Sigmoid colon (tissue), 7 donors: ENCODE data around the gene ITM2B. TPM values are rescaled to one million over a fixed set of nuclear protein-coding genes. Genes with fewer than 3 reads are reported as not detected.

Source experiments
- DNase-seq: peaks from one replicate; pipeline ENCODE4 v3.0.0-alpha.2; 2019
- H3K27ac ChIP-seq, 4 donors: fragments of 200-600 bp; sonication (generic); one replicate each; pipeline ENCODE4 v1.5.1; 2016 to 2019; ENCODE audit warnings: mild to moderate bottlenecking in 1 of 4
- H3K27me3 ChIP-seq, 3 donors: fragments of 200-600 bp; sonication (generic); one replicate each; pipeline ENCODE4 v1.5.1; 2019; ENCODE audit warnings: mild to moderate bottlenecking in 1 of 3
- H3K36me3 ChIP-seq, 4 donors: fragments of 200-600 bp; sonication (generic); one replicate each; pipeline ENCODE4 v1.5.1; 2016 to 2019
- H3K4me1 ChIP-seq, 4 donors: fragments of 200-600 bp; sonication (generic); one replicate each; pipeline ENCODE4 v1.5.1; 2017 to 2019
- H3K4me3 ChIP-seq, 4 donors: fragments of 200-600 bp; sonication (generic); one replicate each; pipeline ENCODE4 v1.5.1; 2017 to 2019; ENCODE audit warnings: mild to moderate bottlenecking in 2 of 4, moderate library complexity in 1 of 4
- H3K9me3 ChIP-seq, 4 donors: fragments of 200-600 bp in 3 of 4; sonication (generic) in 3 of 4; one replicate each; pipeline versions ENCODE4 v1.5.1 to v1.6.1; 2013 to 2019
- EP300 ChIP-seq, 4 donors: sonication (generic); formaldehyde crosslinking; IDR thresholded peaks; one replicate each; pipeline ENCODE4 v1.6.1; 2017; ENCODE audit warnings: antibody characterized with exemption in 4 of 4
- POLR2A ChIP-seq, 2 donors: fragments of 450-650 bp; IDR thresholded peaks; one replicate each; pipeline ENCODE4 v1.6.1; 2016; ENCODE audit warnings: antibody characterized with exemption in 2 of 2, mild to moderate bottlenecking in 2 of 2, moderate library complexity in 2 of 2
- POLR2AphosphoS5 ChIP-seq, 4 donors: sonication (generic); formaldehyde crosslinking; IDR thresholded peaks; one replicate each; pipeline ENCODE4 v1.6.1; 2017; ENCODE audit warnings: antibody characterized with exemption in 4 of 4
- WGBS, 2 donors: extraction: QIAGEN DNeasy Blood & Tissue Kit; methylation state at CpG; one replicate each; pipeline ENCODE4 v1.1.7; 2013; 5-methylcytosine and 5-hydroxymethylcytosine counted together
- intact Hi-C: fragments of 100-400 bp; cut with DNase I; formaldehyde crosslinking; loops from one replicate; pipeline ENCODE4 v1.15.1; 2023
- polyA plus RNA-seq, 3 donors: library from polyadenylated mRNA; stranded (reverse); fragments of 200-250 nt; gene quantifications; one replicate each; pipeline ENCODE4 v1.2.3, GENCODE V29; 2013
- total RNA-seq, 4 donors: library from RNA; depleted of rRNA; stranded (reverse); fragments of >200 nt; gene quantifications; one replicate each; pipeline ENCODE4 v1.1.0, GENCODE V29; 2016
- TF ChIP-seq, protein P1 (sequence below), 4 experiments: fragments of 450-650 bp in 3 of 4; fragments of 200-600 bp in 1 of 4; IDR thresholded peaks; one replicate each; pipeline ENCODE4 v1.5.1; 2016 to 2019; ENCODE audit warnings: antibody characterized with exemption in 4 of 4, mild to moderate bottlenecking in 3 of 4, moderate library complexity in 2 of 4
- donor health status: healthy with polysubstance abuse.
- donor health status: Bipolar disorder and iron deficiency.
- donor health status: healthy.

The ITM2B gene
- total and polyA plus RNA-seq, 7 donors, result 147 to 478 (median 285) TPM

DNA sequence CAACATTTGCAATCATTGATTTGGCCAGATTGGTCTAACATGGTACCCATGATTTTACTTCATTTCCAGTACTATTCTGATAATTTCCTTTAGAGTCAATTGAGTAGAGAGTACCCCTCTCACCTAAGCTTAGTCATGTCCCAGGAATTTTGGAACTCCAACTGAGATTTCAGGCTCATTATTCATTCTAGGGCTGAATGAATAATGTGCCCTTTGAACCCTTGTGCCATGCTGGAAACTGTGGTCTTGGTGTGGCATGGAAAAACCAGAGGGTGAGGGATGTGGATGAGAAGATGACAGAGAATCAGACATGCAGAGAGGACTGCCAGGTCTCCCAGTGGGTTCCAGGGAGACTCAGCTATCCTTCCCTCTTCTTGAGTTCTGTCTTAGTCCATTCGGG is 30.2 kb downstream of the ITM2B start:
- Histone ChIP-seq H3K27me3 (no peaks in the 10 kb centered on the region), H3K4me1 (peaks cover 0 to 6% (median 2%) of the 10 kb centered on the region in 4 donors), H3K4me3 (no peak overlapping the region), H3K27ac (no peak overlapping the region), H3K36me3 (peaks cover 0 to 79% (median 31%) of the 10 kb centered on the region in 4 donors), H3K9me3 (no peaks in the 10 kb centered on the region)
- DNase-seq, result no peak
- 98 to 100% methylated on average over 1 of the region's 1 CpG for WGBS, 2 donors
- TF ChIP-seq, protein P1, sequence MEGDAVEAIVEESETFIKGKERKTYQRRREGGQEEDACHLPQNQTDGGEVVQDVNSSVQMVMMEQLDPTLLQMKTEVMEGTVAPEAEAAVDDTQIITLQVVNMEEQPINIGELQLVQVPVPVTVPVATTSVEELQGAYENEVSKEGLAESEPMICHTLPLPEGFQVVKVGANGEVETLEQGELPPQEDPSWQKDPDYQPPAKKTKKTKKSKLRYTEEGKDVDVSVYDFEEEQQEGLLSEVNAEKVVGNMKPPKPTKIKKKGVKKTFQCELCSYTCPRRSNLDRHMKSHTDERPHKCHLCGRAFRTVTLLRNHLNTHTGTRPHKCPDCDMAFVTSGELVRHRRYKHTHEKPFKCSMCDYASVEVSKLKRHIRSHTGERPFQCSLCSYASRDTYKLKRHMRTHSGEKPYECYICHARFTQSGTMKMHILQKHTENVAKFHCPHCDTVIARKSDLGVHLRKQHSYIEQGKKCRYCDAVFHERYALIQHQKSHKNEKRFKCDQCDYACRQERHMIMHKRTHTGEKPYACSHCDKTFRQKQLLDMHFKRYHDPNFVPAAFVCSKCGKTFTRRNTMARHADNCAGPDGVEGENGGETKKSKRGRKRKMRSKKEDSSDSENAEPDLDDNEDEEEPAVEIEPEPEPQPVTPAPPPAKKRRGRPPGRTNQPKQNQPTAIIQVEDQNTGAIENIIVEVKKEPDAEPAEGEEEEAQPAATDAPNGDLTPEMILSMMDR (IDR thresholded peaks at IDR 0.05), result no peak
- TF ChIP-seq POLR2A (IDR thresholded peaks at IDR 0.05) (no peak), POLR2AphosphoS5 (IDR thresholded peaks at IDR 0.05) (no peak), EP300 (IDR thresholded peaks at IDR 0.05) (no peak)
- intact Hi-C loops, result no loop called here

DNA sequence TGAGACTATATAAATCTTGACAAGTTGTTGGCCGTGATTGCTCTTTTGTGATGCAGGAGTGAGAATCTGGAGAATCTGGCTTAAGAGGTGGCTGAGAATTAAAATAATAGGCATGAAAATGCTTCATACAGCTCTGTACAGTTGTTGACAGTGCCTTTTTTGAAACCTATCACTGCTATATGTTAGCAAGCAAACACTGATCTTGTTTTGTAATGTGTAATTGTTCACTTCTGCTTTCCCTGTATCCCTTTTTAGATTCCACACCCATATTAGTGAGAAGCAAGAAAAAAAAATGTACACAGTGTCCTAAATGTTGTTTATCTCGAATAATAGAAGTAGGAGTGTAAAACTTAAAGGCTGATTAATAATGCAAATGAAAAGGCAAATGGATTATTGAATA is 31.1 kb downstream of the ITM2B start:
- no peak for DNase-seq
- Histone ChIP-seq H3K9me3 (no peaks in the 10 kb centered on the region), H3K27ac (no peak overlapping the region), H3K36me3 (peaks cover 0 to 77% (median 26%) of the 10 kb centered on the region in 4 donors), H3K27me3 (no peaks in the 10 kb centered on the region), H3K4me1 (peaks cover 0 to 6% (median 2%) of the 10 kb centered on the region in 4 donors), H3K4me3 (no peak overlapping the region)
- intact Hi-C loops, result no loop called here
- 89 to 94% methylated on average over 2 of the region's 2 CpGs for WGBS, 2 donors
- TF ChIP-seq, protein P1 (IDR thresholded peaks at IDR 0.05), result no peak
- no peak for TF ChIP-seq EP300 (IDR thresholded peaks at IDR 0.05)
- no peak for TF ChIP-seq POLR2AphosphoS5 (IDR thresholded peaks at IDR 0.05)
- no peak for TF ChIP-seq POLR2A (IDR thresholded peaks at IDR 0.05)

DNA sequence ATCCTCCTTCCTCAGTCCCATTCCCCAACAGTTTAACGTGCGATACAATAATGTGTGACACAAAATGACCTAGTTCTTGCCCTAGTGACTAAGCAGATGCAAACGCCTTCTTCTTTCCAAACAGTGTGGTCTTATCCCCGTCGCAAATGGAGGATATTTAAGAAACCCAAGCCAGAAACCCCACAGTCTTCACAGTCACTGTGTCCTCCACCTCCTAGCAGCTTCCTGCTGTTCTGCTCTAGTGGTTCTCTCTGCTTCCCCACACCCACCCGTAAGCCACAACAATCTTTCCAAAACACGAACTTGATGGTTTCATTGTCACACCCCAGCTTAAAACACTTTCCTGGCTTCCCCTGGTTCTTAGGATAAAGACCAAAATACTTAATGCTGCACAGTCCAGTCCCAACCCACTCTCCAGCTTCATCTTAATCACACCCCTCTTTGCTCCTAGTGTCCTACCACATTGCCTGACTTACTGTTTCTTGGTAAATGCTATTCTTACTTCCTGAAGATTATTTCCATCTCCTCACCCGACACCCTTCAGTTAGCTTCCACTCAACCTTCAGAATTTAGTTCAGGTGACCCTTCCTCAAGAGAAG is 32.3 kb downstream of the ITM2B start:
- no peaks in the 10 kb centered on the region for H3K27me3 ChIP-seq
- TF ChIP-seq, protein P1 (IDR thresholded peaks at IDR 0.05), result no peak
- no peak for TF ChIP-seq POLR2A (IDR thresholded peaks at IDR 0.05)
- H3K4me1 ChIP-seq, result peaks cover 0 to 6% (median 2%) of the 10 kb centered on the region in 4 donors
- intact Hi-C loops, result no loop called here
- H3K27ac ChIP-seq, result no peak overlapping the region
- H3K4me3 ChIP-seq, result no peak overlapping the region
- H3K9me3 ChIP-seq, result no peaks in the 10 kb centered on the region
- WGBS, 2 donors, result 64 to 86% methylated on average over 8 of the region's 8 CpGs
- H3K36me3 ChIP-seq, result peaks cover 0 to 73% (median 18%) of the 10 kb centered on the region in 4 donors
- no peak for DNase-seq

DNA sequence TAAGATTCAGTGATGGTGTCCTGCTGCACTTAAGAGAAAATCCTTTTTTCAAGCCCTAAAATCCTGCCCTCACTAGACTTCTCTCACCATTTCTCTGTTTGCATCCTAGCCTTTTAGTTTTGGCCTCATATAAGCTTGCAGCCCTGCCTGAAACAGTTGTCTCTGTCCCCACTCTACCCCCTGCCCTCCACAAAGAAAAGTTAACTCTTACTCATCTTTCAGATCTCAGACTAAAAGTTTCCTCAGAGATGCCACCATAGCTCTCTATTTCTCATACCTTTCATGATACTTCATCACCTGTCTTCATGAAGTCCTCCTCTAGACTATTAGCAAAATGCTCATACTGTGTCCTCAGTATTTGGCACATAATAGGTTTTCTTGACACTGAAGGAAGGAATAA is 33.1 kb downstream of the ITM2B start:
- DNase-seq, result no peak
- no peaks in the 10 kb centered on the region for H3K9me3 ChIP-seq
- peaks cover 0 to 6% (median 2%) of the 10 kb centered on the region in 4 donors for H3K4me1 ChIP-seq
- H3K27me3 ChIP-seq, result no peaks in the 10 kb centered on the region
- H3K27ac ChIP-seq, result no peak overlapping the region
- H3K36me3 ChIP-seq, result peaks cover 0 to 65% (median 14%) of the 10 kb centered on the region in 4 donors
- H3K4me3 ChIP-seq, result no peak overlapping the region
- intact Hi-C loops, result no loop called here
- TF ChIP-seq POLR2AphosphoS5 (IDR thresholded peaks at IDR 0.05) (no peak), POLR2A (IDR thresholded peaks at IDR 0.05) (no peak), EP300 (IDR thresholded peaks at IDR 0.05) (no peak)
- TF ChIP-seq, protein P1 (IDR thresholded peaks at IDR 0.05), result no peak
